ENCODE results near the gene MS4A12.
"Not testable (repeated sequence)": the region's sequence is repeated elsewhere in the genome, so short reads cannot be mapped to it uniquely, and the experiment has no call there.

The MS4A12 gene, protein sequence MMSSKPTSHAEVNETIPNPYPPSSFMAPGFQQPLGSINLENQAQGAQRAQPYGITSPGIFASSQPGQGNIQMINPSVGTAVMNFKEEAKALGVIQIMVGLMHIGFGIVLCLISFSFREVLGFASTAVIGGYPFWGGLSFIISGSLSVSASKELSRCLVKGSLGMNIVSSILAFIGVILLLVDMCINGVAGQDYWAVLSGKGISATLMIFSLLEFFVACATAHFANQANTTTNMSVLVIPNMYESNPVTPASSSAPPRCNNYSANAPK

GRCh38 chr11:60492488-60493009 is at the start of gene MS4A12:
MS4A12 (plus strand) TSS chr11:60492778; CDS start chr11:60497319, 4,541 bp downstream.
- no peak for DNase-seq (ENCODE audit: low read depth)

DNA sequence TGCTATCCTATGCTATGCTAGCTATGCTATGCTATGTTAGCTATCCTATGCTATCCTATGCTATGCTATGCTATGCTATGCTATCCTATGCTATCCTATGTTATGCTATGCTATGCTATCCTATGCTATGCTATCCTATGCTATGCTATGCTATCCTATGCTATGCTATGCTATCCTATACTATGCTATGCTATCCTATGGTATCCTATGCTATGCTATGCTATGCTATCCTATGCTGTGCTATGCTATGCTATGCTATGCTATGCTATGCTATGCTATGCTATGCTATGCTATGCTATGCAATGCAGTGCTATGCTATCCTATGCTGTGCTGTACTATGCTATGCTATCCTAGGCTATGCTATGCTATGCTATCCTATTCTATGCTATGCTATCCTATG is 45.5 kb upstream of the MS4A12 start:
- DNase-seq (ENCODE audit: low read depth): no peak

DNA sequence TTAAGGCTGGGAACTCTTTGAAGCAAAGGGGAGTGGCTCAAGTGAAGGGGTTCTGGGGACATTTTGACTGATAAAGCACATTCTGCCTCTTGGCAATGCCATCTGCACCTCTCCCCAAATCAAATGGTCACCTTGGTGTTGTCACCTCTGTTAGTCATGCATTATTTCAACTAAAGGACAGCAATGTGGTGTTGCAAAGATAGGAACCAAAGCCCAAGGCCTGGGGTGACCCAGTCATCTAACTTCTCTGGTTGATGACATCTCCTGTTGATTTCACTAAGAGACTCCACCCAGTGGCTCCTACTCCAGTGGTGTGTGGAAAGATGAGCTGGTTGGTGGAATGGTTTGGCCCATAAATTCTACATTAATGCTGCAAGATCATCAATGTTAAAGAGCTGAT is 44.7 kb upstream of the MS4A12 start:
- DNase-seq (ENCODE audit: low read depth): no peak

- not testable (repeated sequence) for DNase-seq (ENCODE audit: low read depth)
Observed at GRCh38 chr11:60451185-60451584, 41.4 kb upstream of the MS4A12 start.

DNA sequence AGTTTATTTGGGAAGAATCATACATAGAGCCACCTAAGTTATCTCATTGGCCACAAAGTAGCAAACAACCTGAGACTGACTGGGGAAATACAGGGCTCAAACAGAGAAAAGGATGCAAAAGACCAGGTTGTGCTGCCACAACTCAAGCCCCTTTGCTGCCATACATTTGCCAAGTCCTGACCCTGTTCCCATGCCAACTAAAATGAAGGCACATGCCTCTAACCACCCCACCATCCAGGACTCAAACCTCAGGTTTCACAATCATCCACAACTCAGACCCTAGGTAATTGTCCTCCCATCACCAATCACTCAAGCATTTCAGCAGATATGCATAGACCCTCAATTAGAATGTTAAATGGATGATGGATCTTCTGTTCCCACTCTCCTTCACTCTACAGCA is 38.4 kb upstream of the MS4A12 start:
- DNase-seq (ENCODE audit: low read depth): no peak

DNA sequence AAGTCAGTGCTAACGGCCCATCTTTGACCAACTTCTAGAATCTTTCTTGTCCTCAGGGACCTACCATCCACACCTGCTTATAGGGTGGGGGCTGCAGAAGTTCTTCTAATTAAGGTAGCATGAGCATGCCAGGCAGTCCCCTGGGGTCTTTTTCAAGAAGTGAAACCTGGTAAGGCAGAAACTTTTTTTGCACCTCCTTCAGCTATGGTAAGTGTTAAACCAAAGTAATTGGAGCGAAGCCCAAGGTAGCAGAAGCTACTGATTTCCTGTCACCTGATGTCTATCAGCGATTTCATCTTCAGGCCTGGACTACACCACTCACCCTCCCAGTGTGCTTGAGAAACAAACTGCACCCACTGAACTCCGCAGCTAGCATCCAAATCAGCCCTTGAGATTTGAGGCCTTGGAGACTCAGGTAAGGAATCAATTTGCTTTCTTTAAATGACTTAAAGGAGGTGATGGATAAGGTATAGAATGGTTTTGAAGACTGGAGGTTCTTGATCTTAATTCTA is 37.0 kb upstream of the MS4A12 start, which contains the start of gene MS4A1:
TSS of gene MS4A1 (plus strand) at position 317 of the 512 bp plus-strand sequence. CDS start 6,528 bp downstream, outside the sequence.
- DNase-seq (ENCODE audit: low read depth): no peak

GRCh38 chr11:60457576-60457975 is 35.0 kb upstream of the MS4A12 start:
- DNase-seq (ENCODE audit: low read depth): no peak

GRCh38 chr11:60459345-60459744 is 33.2 kb upstream of the MS4A12 start:
- DNase-seq (ENCODE audit: low read depth): no peak

GRCh38 chr11:60468829-60469228 is 23.7 kb upstream of the MS4A12 start:
- no peak for DNase-seq (ENCODE audit: low read depth)

GRCh38 chr11:60469723-60470122 is 22.9 kb upstream of the MS4A12 start:
- DNase-seq (ENCODE audit: low read depth): no peak

- no peak for DNase-seq (ENCODE audit: low read depth)
Observed at GRCh38 chr11:60477035-60477445, 15.5 kb upstream of the MS4A12 start.

- DNase-seq (ENCODE audit: low read depth): no peak
Observed at GRCh38 chr11:60482361-60482760, 10.2 kb upstream of the MS4A12 start.

DNA sequence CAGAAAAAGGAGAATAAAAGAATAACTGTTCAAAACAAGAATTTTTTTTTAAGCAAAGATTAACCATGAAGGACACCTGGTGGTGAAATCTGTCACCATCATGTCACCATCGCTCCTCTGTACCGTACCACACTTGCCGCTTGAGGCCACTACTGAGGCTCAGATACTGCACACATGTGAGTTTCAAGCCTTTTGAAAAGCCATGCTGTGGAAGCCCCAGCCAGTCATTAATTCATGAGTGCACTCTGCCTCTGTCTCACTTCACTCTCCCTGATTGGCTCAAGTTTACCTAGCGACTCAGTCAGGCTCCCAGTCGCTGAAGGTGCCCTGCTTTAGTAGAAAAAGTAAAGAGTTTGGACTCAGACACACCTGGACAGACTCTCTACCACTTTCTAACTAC is 6.6 kb upstream of the MS4A12 start:
- DNase-seq (ENCODE audit: low read depth): no peak

DNA sequence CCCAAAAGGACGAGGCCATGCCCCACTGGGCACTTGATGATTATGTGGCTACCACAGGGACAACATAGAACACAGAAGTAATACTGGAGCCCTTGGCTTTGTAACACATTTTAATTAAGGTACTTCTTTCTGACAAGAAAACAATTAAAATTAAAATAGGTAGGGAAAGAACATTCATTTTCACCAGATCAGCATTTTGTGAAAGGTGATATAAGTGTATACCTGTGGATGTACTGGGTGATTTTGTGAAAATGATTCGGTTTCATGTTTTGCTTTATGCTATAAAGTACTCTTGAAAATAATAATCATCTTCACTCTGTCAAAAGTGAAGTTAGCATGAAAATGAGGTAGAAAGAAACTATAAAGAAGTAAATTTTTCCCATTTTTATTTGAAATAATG is 876 bp downstream of the MS4A12 start:
- no peak for DNase-seq (ENCODE audit: low read depth)

GRCh38 chr11:60498399-60498798 is 5.8 kb downstream of the MS4A12 start:
- no peak for DNase-seq (ENCODE audit: low read depth)

DNA sequence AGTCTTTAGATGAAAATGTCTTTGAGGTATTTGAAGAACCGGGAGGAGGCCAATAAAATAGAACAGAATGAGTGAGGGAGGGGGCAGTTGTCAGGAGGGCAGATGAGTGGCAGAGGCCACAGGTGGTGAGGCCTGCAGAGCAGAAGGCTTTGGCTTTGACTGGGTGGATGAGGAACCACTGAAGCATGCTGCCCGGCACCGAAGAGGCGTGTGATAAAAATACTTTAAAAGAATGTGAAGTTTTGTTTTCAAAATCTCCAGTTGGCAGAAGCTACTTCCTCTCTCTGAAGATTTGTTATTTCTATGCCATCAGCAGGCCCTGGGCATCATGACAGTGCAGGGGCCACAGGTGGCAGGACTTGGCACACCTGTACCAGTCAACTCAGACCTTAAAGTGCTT is 6.3 kb downstream of the MS4A12 start:
- no peak for DNase-seq (ENCODE audit: low read depth)

DNA sequence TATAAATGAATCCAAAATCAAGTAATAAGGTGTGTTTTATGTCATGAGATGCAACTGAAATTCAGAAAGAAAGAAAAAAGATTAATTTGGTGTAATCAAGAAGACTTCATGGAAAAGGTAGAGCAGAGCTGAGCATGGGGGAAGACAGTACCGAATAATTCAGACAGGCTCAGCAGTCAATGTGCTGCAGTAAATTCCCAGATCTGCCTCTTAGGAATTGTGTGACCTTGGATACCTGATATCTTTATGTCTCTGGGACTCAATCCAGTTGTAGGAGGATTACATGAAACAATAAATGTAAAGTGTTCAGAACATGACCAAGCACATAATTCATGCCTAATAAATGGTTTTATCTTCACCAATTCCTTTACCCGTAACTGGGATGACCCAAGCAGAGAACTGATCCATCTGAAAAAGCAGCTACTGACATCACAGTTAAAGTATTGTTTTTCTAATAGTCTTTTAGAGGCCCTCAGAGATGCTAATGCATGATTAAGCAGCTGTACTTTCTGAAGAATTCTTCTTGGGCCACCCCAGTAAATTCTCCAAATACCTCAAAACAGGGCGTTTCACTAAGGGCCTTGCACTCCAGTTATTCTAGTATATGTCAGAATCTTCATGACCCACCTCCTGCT is 7.8 kb downstream of the MS4A12 start:
- peak; percentile 55 for DNase-seq (ENCODE audit: low read depth)

GRCh38 chr11:60502221-60502775 is 9.7 kb downstream of the MS4A12 start:
- no peak for DNase-seq (ENCODE audit: low read depth)

GRCh38 chr11:60504219-60504905 is 11.8 kb downstream of the MS4A12 start:
- DNase-seq (ENCODE audit: low read depth): no peak

DNA sequence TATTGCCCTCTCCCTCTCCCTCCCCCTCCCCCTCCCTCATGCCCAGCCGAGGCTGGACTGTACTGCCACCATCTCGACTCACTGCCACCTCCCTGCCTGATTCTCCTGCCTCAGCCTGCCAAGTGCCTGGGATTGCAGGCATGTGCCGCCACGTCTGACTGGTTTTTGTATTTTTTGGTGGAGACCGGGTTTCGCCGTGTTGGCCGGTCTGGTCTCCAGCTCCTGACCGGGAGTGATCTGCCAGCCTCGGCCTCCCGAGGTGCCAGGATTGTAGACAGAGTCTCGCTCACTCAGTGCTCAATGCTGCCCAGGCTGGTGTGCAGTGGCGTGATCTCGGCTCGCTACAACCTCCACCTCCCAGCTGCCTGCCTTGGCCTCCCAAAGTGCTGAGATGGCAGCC is 17.0 kb downstream of the MS4A12 start:
- DNase-seq (ENCODE audit: low read depth): not testable (repeated sequence)

DNA sequence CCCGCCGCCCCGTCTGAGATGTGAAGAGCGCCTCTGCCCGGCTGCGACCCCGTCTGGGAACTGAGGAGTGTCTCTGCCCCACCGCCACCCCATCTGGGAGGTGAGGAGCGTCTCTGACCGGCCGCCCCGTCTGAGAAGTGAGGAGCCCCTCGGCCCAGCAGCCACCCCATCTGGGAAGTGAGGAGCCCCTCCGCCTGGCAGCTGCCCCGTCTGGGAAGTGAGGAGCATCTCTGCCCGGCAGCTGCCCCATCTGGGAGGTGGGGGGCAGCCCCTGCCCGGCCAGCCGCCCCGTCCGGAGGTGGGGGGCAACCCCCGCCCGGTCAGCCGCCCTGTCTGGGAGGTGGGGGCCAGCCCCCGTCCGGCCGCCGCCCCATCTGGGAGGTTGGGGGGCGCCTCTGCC is 17.6 kb downstream of the MS4A12 start:
- not testable (repeated sequence) for DNase-seq (ENCODE audit: low read depth)

DNA sequence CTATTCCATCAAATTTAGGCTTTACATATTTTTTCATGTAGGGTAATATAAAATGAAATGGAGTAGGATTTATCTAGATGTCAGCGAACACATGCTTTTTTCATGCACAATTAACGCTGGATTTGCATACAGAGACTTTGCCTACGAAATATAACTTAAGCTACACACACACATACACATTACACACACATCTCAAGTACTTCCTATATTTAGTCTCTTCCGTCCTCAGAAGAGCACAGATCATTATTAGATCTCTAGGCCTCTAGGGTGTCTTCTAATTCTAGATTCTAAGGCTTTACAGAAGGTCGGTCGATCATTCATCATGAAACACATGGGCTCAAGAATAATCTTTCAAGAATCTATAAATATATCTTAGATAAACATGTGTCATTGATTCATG is 18.8 kb downstream of the MS4A12 start:
- no peak for DNase-seq (ENCODE audit: low read depth)

Data from HS-27A (cell line).